ENCODE data around the gene TBC1D5. TPM values are rescaled to one million over a fixed set of nuclear protein-coding genes. Genes with fewer than 3 reads are reported as not detected.
"Not testable (repeated sequence)": the region's sequence is repeated elsewhere in the genome, so short reads cannot be mapped to it uniquely, and the experiment has no call there.

The TBC1D5 gene
- total RNA-seq, 1 donor from 2014 or later: 25.9 TPM

GRCh38 chr3:17144665-17144993, 597.8 kb downstream of the TBC1D5 start:
- intact Hi-C loops (cut with DNase I): loop anchor here (5.0 kb wide), 1 partner anchor 262 kb away; the partner anchor contains the start of gene PLCL2
- no peak for DNase-seq (ENCODE audit: low spot score)

- DNase-seq (ENCODE audit: low spot score): no peak
- intact Hi-C loops (cut with DNase I): loop anchor here (5.0 kb wide), 1 partner anchor 262 kb away; the partner anchor contains the start of gene PLCL2
Measured at GRCh38 chr3:17143893-17144664, 598.4 kb downstream of the TBC1D5 start.

- intact Hi-C loops (cut with DNase I): loop anchor here (5.0 kb wide), 1 partner anchor 260 kb away; the partner anchor contains the start of gene PLCL2
- DNase-seq (ENCODE audit: low spot score): no peak
Measured at GRCh38 chr3:17142516-17142915, 599.9 kb downstream of the TBC1D5 start.

- DNase-seq (ENCODE audit: low spot score): no peak
- intact Hi-C loops (cut with DNase I): loop anchor here (5.0 kb wide), 1 partner anchor 259 kb away; the partner anchor contains the start of gene PLCL2
Measured at GRCh38 chr3:17141699-17142098, 600.7 kb downstream of the TBC1D5 start.

- no peak for DNase-seq (ENCODE audit: low spot score)
- intact Hi-C loops (cut with DNase I): loop anchor here (5.0 kb wide), 1 partner anchor 259 kb away; the partner anchor contains the start of gene PLCL2
Measured at GRCh38 chr3:17140670-17141505, 601.5 kb downstream of the TBC1D5 start.

- DNase-seq (ENCODE audit: low spot score): no peak
- intact Hi-C loops (cut with DNase I): loop anchor here (5.0 kb wide), 1 partner anchor 101 kb away; no protein-coding TSS in a partner anchor
Measured at GRCh38 chr3:17138246-17139039, 604.0 kb downstream of the TBC1D5 start.

- intact Hi-C loops (cut with DNase I): loop anchor here (5.0 kb wide), 1 partner anchor 100 kb away; no protein-coding TSS in a partner anchor
Measured at GRCh38 chr3:17137321-17137826, 605.1 kb downstream of the TBC1D5 start.

GRCh38 chr3:17136136-17136721, 606.2 kb downstream of the TBC1D5 start:
- intact Hi-C loops (cut with DNase I): loop anchor here (5.0 kb wide), 1 partner anchor 99 kb away; no protein-coding TSS in a partner anchor
- no peak for DNase-seq (ENCODE audit: low spot score)

More at GRCh38 chr3:17137321-17137826, 605.1 kb downstream of the TBC1D5 start:
- DNase-seq (ENCODE audit: low spot score): no peak

- intact Hi-C loops (cut with DNase I): loop anchor here (5.0 kb wide), 1 partner anchor 98 kb away; no protein-coding TSS in a partner anchor
- DNase-seq (ENCODE audit: low spot score): no peak
Measured at GRCh38 chr3:17135696-17136095, 606.7 kb downstream of the TBC1D5 start.

GRCh38 chr3:17133632-17134545, 608.5 kb downstream of the TBC1D5 start:
- DNase-seq (ENCODE audit: low spot score): no peak
- intact Hi-C loops (cut with DNase I): no loop called here

GRCh38 chr3:17132286-17133115, 609.9 kb downstream of the TBC1D5 start:
- intact Hi-C loops (cut with DNase I): no loop called here
- no peak for DNase-seq (ENCODE audit: low spot score)

- no peak for DNase-seq (ENCODE audit: low spot score)
- intact Hi-C loops (cut with DNase I): no loop called here
Measured at GRCh38 chr3:17130956-17131355, 611.5 kb downstream of the TBC1D5 start.

- DNase-seq (ENCODE audit: low spot score): no peak
- intact Hi-C loops (cut with DNase I): no loop called here
Measured at GRCh38 chr3:17129556-17129955, 612.9 kb downstream of the TBC1D5 start.

GRCh38 chr3:17128671-17129070, 613.8 kb downstream of the TBC1D5 start:
- intact Hi-C loops (cut with DNase I); DNase-seq (ENCODE audit: low spot score): not testable (repeated sequence)

GRCh38 chr3:17125738-17126442, 616.5 kb downstream of the TBC1D5 start:
- intact Hi-C loops (cut with DNase I): no loop called here
- DNase-seq (ENCODE audit: low spot score): no peak

- intact Hi-C loops (cut with DNase I): no loop called here
Measured at GRCh38 chr3:17122758-17123157, 619.7 kb downstream of the TBC1D5 start.

More at GRCh38 chr3:17122758-17123157, 619.7 kb downstream of the TBC1D5 start:
- no peak for DNase-seq (ENCODE audit: low spot score)

All from cardiac septum (tissue), 1 donor.